ENCODE data around the gene IGDCC3. TPM values are rescaled to one million over a fixed set of nuclear protein-coding genes. Genes with fewer than 3 reads are reported as not detected.

Gene IGDCC3
- total RNA-seq, 4 donors from 2014 or later, result not detected

- Histone ChIP-seq H3K4me3 (no peak overlapping the region), H3K27ac (no peak overlapping the region), H3K36me3 (no peaks in the 10 kb centered on the region), H3K4me1 (peaks cover 0 to 17% (median 5%) of the 10 kb centered on the region in 4 donors), H3K9me3 (no peaks in the 10 kb centered on the region), H3K27me3 (no peaks in the 10 kb centered on the region)
- no peak for DNase-seq (ENCODE audit: low spot score in 2 of 2)
- no peak for TF ChIP-seq EP300 (IDR thresholded peaks at IDR 0.05)
- TF ChIP-seq POLR2A (IDR thresholded peaks at IDR 0.05), result no peak
- TF ChIP-seq, protein P1, sequence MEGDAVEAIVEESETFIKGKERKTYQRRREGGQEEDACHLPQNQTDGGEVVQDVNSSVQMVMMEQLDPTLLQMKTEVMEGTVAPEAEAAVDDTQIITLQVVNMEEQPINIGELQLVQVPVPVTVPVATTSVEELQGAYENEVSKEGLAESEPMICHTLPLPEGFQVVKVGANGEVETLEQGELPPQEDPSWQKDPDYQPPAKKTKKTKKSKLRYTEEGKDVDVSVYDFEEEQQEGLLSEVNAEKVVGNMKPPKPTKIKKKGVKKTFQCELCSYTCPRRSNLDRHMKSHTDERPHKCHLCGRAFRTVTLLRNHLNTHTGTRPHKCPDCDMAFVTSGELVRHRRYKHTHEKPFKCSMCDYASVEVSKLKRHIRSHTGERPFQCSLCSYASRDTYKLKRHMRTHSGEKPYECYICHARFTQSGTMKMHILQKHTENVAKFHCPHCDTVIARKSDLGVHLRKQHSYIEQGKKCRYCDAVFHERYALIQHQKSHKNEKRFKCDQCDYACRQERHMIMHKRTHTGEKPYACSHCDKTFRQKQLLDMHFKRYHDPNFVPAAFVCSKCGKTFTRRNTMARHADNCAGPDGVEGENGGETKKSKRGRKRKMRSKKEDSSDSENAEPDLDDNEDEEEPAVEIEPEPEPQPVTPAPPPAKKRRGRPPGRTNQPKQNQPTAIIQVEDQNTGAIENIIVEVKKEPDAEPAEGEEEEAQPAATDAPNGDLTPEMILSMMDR (IDR thresholded peaks at IDR 0.05), result no peak
These were observed 71.3 kb downstream of the IGDCC3 start for GRCh38 chr15:65306551-65306950.

- no peaks in the 10 kb centered on the region for H3K36me3 ChIP-seq
- peaks cover 0 to 17% (median 5%) of the 10 kb centered on the region in 4 donors for H3K4me1 ChIP-seq
- H3K4me3 ChIP-seq, result no peak overlapping the region
- peak overlapping the region in 1 of 4 donors; percentile 94 for H3K27ac ChIP-seq
- no peaks in the 10 kb centered on the region for H3K27me3 ChIP-seq
- DNase-seq (ENCODE audit: low spot score in 2 of 2), result no peak
- H3K9me3 ChIP-seq, result no peaks in the 10 kb centered on the region
- TF ChIP-seq POLR2A (IDR thresholded peaks at IDR 0.05) (no peak), EP300 (IDR thresholded peaks at IDR 0.05) (no peak)
- TF ChIP-seq, protein P1 (IDR thresholded peaks at IDR 0.05), result no peak
- WGBS, 2 donors, result 71 to 73% methylated on average over 3 of the region's 3 CpGs
These were observed 72.0 kb downstream of the IGDCC3 start for GRCh38 chr15:65305776-65306175.

GRCh38 chr15:65305150-65305758 lies 72.5 kb downstream of the IGDCC3 start:
- DNase-seq (ENCODE audit: low spot score in 2 of 2), result no peak
- Histone ChIP-seq H3K27ac (peak overlapping the region; percentile 81 to 94 (median 85)), H3K9me3 (no peaks in the 10 kb centered on the region), H3K36me3 (no peaks in the 10 kb centered on the region), H3K4me1 (peaks cover 0 to 17% (median 5%) of the 10 kb centered on the region in 4 donors), H3K4me3 (peak overlapping the region; percentile 10 to 67 (median 52)), H3K27me3 (no peaks in the 10 kb centered on the region)
- no peak for TF ChIP-seq POLR2A (IDR thresholded peaks at IDR 0.05)
- no peak for TF ChIP-seq EP300 (IDR thresholded peaks at IDR 0.05)
- TF ChIP-seq, protein P1 (IDR thresholded peaks at IDR 0.05), result no peak
- WGBS, 2 donors, result 48 to 49% methylated on average over 14 of the region's 14 CpGs

GRCh38 chr15:65304381-65305149 lies 73.2 kb downstream of the IGDCC3 start, which contains the start of gene RNU5B-1:
TSS of gene RNU5B-1 (plus strand) at chr15:65304677.
- H3K4me1 ChIP-seq, result peaks cover 0 to 17% (median 5%) of the 10 kb centered on the region in 4 donors
- H3K4me3 ChIP-seq, result peak within 1 kb of the TSS; percentile 32 to 67 (median 52)
- peak; percentile 46 to 79 for DNase-seq (ENCODE audit: low spot score in 2 of 2)
- H3K27me3 ChIP-seq, result no peaks in the 10 kb centered on the region
- peak; percentile 94 for TF ChIP-seq POLR2A (IDR thresholded peaks at IDR 0.05)
- TF ChIP-seq EP300 (IDR thresholded peaks at IDR 0.05), result peak; percentile 89 to 98
- TF ChIP-seq, protein P1 (IDR thresholded peaks at IDR 0.05), result peak; percentile 76 to 95 (median 87)
- WGBS, 2 donors, result 1% methylated on average over 24 of the region's 24 CpGs
- H3K27ac ChIP-seq, result peak within 1 kb of the TSS; percentile 81 to 94 (median 85)
- H3K9me3 ChIP-seq, result no peaks in the 10 kb centered on the region
- no peaks in the 10 kb centered on the region for H3K36me3 ChIP-seq

All from tibial nerve (tissue), 4 donors.